HepG2 (cell line): ENCODE measurements around the gene TCF23. TPM values are rescaled to one million over a fixed set of nuclear protein-coding genes. Genes with fewer than 3 reads are reported as not detected.

ENCODE experiments used
- FOXP1 ChIP-seq, 2 experiments: fragments of 450-650 bp in 1 of 2; IDR thresholded peaks; 2 replicates each; pipeline ENCODE4 v1.6.1; 2017 to 2018; ENCODE audit warnings: antibody characterized with exemption in 1 of 2
- GATA4 ChIP-seq: sonication (generic); IDR thresholded peaks from 2 replicates; pipeline ENCODE4 v1.6.1; 2016; ENCODE audit warnings: antibody characterized with exemption, low read depth, borderline replicate concordance
- KDM5B ChIP-seq: sonication (generic); formaldehyde crosslinking; IDR thresholded peaks from 2 replicates; pipeline ENCODE4 v1.4.0; 2020; ENCODE audit warnings: missing genetic modification reagents, mild to moderate bottlenecking, borderline replicate concordance
- NFE2L1 ChIP-seq: sonication (generic); formaldehyde crosslinking; IDR thresholded peaks from 2 replicates; pipeline ENCODE4 v1.4.0; 2020; ENCODE audit warnings: missing genetic modification reagents, mild to moderate bottlenecking, borderline replicate concordance
- POLR2AphosphoS2 ChIP-seq: IDR thresholded peaks from 2 replicates; pipeline ENCODE4 v1.6.1; 2011; ENCODE audit warnings: low read depth, low read length, improper control_type of control experiment
- SCMH1 ChIP-seq: sonication (generic); formaldehyde crosslinking; IDR thresholded peaks from 2 replicates; pipeline ENCODE4 v1.9.0; 2021; ENCODE audit warnings: missing genetic modification reagents, mild to moderate bottlenecking, borderline replicate concordance
- STAT5B ChIP-seq: sonication (generic); formaldehyde crosslinking; IDR thresholded peaks from 2 replicates; pipeline ENCODE4 v1.4.0; 2020; ENCODE audit warnings: missing genetic modification reagents
- TEAD3 ChIP-seq: optimal IDR thresholded peaks from 2 replicates; pipeline ENCODE3; 2016; ENCODE audit warnings: borderline replicate concordance
- YEATS4 ChIP-seq: sonication (generic); formaldehyde crosslinking; IDR thresholded peaks from 2 replicates; pipeline ENCODE4 v1.4.0; 2020; ENCODE audit warnings: missing genetic modification reagents, borderline replicate concordance
- ZBTB8A ChIP-seq: sonication (generic); formaldehyde crosslinking; IDR thresholded peaks from 2 replicates; pipeline ENCODE4 v1.4.0; 2020; ENCODE audit warnings: mild to moderate bottlenecking, low read depth, missing genetic modification reagents, borderline replicate concordance
- ZNF121 ChIP-seq: sonication (generic); formaldehyde crosslinking; IDR thresholded peaks from 2 replicates; pipeline ENCODE4 v1.5.0; 2020; ENCODE audit warnings: mild to moderate bottlenecking, missing genetic modification reagents
- ZNF333 ChIP-seq: sonication (generic); formaldehyde crosslinking; IDR thresholded peaks from 2 replicates; pipeline ENCODE4 v1.4.0; 2020; ENCODE audit warnings: mild to moderate bottlenecking, missing genetic modification reagents, borderline replicate concordance
- ZNF589 ChIP-seq: sonication (generic); formaldehyde crosslinking; conservative IDR thresholded peaks from 2 replicates; pipeline ENCODE4 v1.8.0; 2022; ENCODE audit warnings: mild to moderate bottlenecking, moderate library complexity, missing genetic modification reagents
- ZNF615 ChIP-seq: sonication (generic); formaldehyde crosslinking; IDR thresholded peaks from 2 replicates; pipeline ENCODE4 v1.5.0; 2020; ENCODE audit warnings: mild to moderate bottlenecking, missing genetic modification reagents, borderline replicate concordance
- polyA plus RNA-seq, 8 experiments: library from polyadenylated mRNA; depleted of rRNA in 3 of 8; stranded (reverse) in 7 of 8; unstranded in 1 of 8; fragments of >200 nt; fragmentation: Illumina TruSeq in 4 of 8; extraction: Trizol in 4 of 8; gene quantifications; 2 replicates each; pipeline versions ENCODE4 v1.2.1 to v1.2.3, GENCODE V29; 2011 to 2016; ENCODE audit warnings: low read depth in 4 of 8, missing spikeins in 1 of 8, mixed read lengths in 1 of 8; ENCODE audit not compliant: insufficient read depth in 1 of 8
- total RNA-seq, 5 experiments: library from RNA; depleted of rRNA; stranded (reverse); fragments of >200 nt; fragmentation: Illumina TruSeq; extraction: Trizol; gene quantifications; 2 replicates each; pipeline ENCODE4 v1.2.3, GENCODE V29; 2016; ENCODE audit warnings: low read depth in 1 of 5
- TF ChIP-seq, protein P1 (sequence below): sonication (generic); formaldehyde crosslinking; IDR thresholded peaks from 2 replicates; pipeline ENCODE4 v1.9.0; 2022; ENCODE audit warnings: missing genetic modification reagents, mild to moderate bottlenecking, borderline replicate concordance
- TF ChIP-seq, protein P2 (sequence below): sonication (generic); formaldehyde crosslinking; IDR thresholded peaks from 2 replicates; pipeline ENCODE4 v1.4.0; 2020; ENCODE audit warnings: missing genetic modification reagents, borderline replicate concordance
- TF ChIP-seq, protein P3 (sequence below): sonication (generic); formaldehyde crosslinking; IDR thresholded peaks from 2 replicates; pipeline ENCODE4 v1.5.1; 2020; ENCODE audit warnings: mild to moderate bottlenecking, missing genetic modification reagents, moderate library complexity
- TF ChIP-seq, protein P4 (sequence below): sonication (generic); formaldehyde crosslinking; IDR thresholded peaks from 2 replicates; pipeline ENCODE4 v1.4.0; 2020; ENCODE audit warnings: missing genetic modification reagents
- TF ChIP-seq, protein P5 (sequence below): sonication (generic); formaldehyde crosslinking; IDR thresholded peaks from 2 replicates; pipeline ENCODE4 v1.4.0; 2020; ENCODE audit warnings: missing genetic modification reagents, low read depth, mild to moderate bottlenecking, borderline replicate concordance
- TF ChIP-seq, protein P6 (sequence below): sonication (generic); formaldehyde crosslinking; IDR thresholded peaks from 2 replicates; pipeline ENCODE4 v1.8.0; 2022; ENCODE audit warnings: missing genetic modification reagents, mild to moderate bottlenecking, borderline replicate concordance

Gene TCF23
- total and polyA plus RNA-seq, 2 of the 13 experiments (the other 11 are each of a cell fraction or from before 2014, with no cell fraction given) = 0.02 to 1.4 TPM

DNA sequence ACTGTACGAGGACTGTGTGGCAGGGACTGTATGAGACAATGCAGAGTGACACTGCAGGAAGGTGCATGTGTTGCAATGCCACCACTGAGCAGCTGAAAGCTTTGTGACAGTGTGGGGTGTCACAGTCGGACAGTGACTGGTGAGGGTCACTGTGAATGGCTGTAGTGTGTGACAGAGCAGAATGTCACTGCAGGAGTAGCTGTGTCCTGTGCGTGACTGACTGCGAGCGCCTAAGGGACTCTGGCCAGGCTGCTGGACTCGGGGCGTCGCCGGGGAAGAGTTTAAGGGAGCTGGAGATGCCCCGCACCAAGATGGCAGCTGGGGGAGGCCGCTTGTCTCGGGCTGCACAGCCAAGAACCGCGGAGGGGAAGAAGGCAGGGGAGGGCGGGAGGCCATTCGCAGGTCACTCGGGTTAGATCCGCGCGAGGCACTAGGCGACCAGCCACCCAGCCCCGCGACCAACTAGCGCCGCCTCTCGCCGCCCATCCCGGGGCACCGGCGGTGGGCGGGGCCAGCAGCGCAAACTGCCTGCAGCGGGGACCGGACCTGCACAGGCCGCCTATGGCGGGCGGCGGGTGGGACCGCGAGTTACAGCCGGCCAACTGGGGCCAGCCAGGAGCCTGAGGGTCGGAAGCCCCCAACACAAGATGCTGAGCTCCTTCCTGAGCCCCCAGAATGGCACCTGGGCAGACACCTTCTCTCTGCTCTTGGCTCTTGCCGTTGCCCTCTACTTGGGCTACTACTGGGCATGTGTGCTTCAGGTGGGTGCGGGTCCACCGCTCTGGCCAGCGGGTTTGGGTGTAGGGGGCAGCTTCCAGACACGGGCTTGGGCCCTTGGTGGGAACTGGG lies 25.3 kb upstream of the TCF23 start, which contains the start of gene ABHD1 (continued):
- TF ChIP-seq, protein P1, sequence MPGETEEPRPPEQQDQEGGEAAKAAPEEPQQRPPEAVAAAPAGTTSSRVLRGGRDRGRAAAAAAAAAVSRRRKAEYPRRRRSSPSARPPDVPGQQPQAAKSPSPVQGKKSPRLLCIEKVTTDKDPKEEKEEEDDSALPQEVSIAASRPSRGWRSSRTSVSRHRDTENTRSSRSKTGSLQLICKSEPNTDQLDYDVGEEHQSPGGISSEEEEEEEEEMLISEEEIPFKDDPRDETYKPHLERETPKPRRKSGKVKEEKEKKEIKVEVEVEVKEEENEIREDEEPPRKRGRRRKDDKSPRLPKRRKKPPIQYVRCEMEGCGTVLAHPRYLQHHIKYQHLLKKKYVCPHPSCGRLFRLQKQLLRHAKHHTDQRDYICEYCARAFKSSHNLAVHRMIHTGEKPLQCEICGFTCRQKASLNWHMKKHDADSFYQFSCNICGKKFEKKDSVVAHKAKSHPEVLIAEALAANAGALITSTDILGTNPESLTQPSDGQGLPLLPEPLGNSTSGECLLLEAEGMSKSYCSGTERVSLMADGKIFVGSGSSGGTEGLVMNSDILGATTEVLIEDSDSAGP (CRISPR knock-in tag) = peak; percentile 87; the same call in 1 of the 2 replicates
- TF ChIP-seq, protein P2, sequence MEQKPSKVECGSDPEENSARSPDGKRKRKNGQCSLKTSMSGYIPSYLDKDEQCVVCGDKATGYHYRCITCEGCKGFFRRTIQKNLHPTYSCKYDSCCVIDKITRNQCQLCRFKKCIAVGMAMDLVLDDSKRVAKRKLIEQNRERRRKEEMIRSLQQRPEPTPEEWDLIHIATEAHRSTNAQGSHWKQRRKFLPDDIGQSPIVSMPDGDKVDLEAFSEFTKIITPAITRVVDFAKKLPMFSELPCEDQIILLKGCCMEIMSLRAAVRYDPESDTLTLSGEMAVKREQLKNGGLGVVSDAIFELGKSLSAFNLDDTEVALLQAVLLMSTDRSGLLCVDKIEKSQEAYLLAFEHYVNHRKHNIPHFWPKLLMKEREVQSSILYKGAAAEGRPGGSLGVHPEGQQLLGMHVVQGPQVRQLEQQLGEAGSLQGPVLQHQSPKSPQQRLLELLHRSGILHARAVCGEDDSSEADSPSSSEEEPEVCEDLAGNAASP (CRISPR knock-in tag) = no peak; the same call in 1 of the 2 replicates
- TF ChIP-seq ZNF589 (CRISPR knock-in tag) (0 out of 2 replicates have a peak, but pooled peaks have one; percentile 51), KDM5B (peak; percentile 70; the same call in 1 of the 2 replicates), FOXP1 (IDR thresholded peaks at IDR 0.05) (no peak), FOXP1 (CRISPR knock-in tag; IDR thresholded peaks at IDR 0.05) (no peak), TEAD3 (CRISPR knock-in tag) (peak; percentile 9), YEATS4 (CRISPR knock-in tag) (peak; percentile 54; the same call in 1 of the 2 replicates), NFE2L1 (CRISPR knock-in tag) (no peak), ZNF121 (no peak), ZNF615 (no peak), ZBTB8A (CRISPR knock-in tag) (no peak), GATA4 (peak; percentile 58; the same call in 1 of the 2 replicates), STAT5B (CRISPR knock-in tag) (no peak), SCMH1 (CRISPR knock-in tag) (no peak), ZNF333 (CRISPR knock-in tag) (0 out of 2 replicates have a peak, but pooled peaks have one; percentile 77), POLR2AphosphoS2 (peak; percentile 49; the same call in 1 of the 2 replicates)
- TF ChIP-seq, protein P3, sequence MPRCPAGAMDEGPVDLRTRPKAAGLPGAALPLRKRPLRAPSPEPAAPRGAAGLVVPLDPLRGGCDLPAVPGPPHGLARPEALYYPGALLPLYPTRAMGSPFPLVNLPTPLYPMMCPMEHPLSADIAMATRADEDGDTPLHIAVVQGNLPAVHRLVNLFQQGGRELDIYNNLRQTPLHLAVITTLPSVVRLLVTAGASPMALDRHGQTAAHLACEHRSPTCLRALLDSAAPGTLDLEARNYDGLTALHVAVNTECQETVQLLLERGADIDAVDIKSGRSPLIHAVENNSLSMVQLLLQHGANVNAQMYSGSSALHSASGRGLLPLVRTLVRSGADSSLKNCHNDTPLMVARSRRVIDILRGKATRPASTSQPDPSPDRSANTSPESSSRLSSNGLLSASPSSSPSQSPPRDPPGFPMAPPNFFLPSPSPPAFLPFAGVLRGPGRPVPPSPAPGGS (CRISPR knock-in tag) = peak; percentile 89
- TF ChIP-seq, protein P4, sequence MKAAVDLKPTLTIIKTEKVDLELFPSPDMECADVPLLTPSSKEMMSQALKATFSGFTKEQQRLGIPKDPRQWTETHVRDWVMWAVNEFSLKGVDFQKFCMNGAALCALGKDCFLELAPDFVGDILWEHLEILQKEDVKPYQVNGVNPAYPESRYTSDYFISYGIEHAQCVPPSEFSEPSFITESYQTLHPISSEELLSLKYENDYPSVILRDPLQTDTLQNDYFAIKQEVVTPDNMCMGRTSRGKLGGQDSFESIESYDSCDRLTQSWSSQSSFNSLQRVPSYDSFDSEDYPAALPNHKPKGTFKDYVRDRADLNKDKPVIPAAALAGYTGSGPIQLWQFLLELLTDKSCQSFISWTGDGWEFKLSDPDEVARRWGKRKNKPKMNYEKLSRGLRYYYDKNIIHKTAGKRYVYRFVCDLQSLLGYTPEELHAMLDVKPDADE (CRISPR knock-in tag) = no peak
- TF ChIP-seq, protein P5, sequence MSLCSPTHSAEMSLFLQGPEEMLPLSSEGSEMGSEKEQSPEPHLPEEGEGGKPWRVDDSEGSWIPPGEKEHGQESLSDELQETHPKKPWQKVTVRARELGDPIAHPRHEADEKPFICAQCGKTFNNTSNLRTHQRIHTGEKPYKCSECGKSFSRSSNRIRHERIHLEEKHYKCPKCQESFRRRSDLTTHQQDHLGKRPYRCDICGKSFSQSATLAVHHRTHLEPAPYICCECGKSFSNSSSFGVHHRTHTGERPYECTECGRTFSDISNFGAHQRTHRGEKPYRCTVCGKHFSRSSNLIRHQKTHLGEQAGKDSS (CRISPR knock-in tag) = peak; percentile 93
- TF ChIP-seq, protein P6, sequence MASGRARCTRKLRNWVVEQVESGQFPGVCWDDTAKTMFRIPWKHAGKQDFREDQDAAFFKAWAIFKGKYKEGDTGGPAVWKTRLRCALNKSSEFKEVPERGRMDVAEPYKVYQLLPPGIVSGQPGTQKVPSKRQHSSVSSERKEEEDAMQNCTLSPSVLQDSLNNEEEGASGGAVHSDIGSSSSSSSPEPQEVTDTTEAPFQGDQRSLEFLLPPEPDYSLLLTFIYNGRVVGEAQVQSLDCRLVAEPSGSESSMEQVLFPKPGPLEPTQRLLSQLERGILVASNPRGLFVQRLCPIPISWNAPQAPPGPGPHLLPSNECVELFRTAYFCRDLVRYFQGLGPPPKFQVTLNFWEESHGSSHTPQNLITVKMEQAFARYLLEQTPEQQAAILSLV (CRISPR knock-in tag) = peak; percentile 71; the same call in 1 of the 2 replicates
